ENCODE data around the gene ZFAND2A.
"Not testable (repeated sequence)": the region's sequence is repeated elsewhere in the genome, so short reads cannot be mapped to it uniquely, and the experiment has no call there.

Gene ZFAND2A

GRCh38 chr7:1124164-1124563 is 35.8 kb downstream of the ZFAND2A start:
- DNase-seq (ENCODE audit: low read depth), result no peak

- DNase-seq (ENCODE audit: low read depth), result no peak
Measured at GRCh38 chr7:1123715-1124114, 36.3 kb downstream of the ZFAND2A start.

- DNase-seq (ENCODE audit: low read depth), result no peak
Measured at GRCh38 chr7:1122832-1123501, 37.0 kb downstream of the ZFAND2A start.

GRCh38 chr7:1121886-1122831 is 37.8 kb downstream of the ZFAND2A start:
- DNase-seq (ENCODE audit: low read depth), result no peak

DNA sequence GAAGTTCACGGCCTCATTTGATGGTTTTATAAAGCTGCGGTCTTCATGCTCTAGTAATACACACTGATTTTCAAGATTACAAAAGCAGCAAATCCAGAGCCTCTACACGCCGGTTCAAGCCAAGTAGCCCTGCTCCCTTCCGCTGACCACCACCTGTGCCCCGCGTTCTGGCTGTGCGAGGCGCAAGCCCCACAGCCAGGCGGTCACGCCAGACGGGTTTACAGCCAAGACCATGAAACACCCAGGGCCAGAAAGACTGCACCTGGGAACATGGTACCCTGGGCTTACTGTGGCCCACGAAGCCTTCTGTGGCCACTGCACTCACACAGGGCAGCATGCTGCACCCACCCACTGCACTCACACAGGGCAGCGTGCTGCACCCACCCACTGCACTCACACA is 38.5 kb downstream of the ZFAND2A start:
- no peak for DNase-seq (ENCODE audit: low read depth)

GRCh38 chr7:1120791-1121190 is 39.2 kb downstream of the ZFAND2A start:
- DNase-seq (ENCODE audit: low read depth), result no peak

DNA sequence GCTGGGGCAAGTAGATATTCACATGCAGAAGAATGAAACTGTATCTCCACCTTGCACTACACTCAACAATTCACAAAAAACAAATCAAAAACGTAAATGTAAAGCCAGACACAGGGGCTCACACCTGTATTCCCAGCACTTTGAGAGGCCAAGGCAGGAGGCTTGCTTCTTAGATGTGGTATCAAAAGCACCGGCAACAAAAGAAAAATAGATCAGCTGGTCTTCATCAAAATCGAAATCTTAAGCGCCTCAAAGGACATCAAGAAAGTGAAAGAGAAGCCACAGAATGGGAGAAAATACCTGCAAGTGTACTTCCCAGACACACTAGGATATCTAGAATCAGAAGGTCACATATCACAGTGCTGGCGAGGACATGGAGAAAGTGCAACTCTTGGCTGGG is 40.8 kb downstream of the ZFAND2A start:
- no peak for DNase-seq (ENCODE audit: low read depth)

GRCh38 chr7:1117321-1117928 is 42.6 kb downstream of the ZFAND2A start:
- no peak for DNase-seq (ENCODE audit: low read depth)

DNA sequence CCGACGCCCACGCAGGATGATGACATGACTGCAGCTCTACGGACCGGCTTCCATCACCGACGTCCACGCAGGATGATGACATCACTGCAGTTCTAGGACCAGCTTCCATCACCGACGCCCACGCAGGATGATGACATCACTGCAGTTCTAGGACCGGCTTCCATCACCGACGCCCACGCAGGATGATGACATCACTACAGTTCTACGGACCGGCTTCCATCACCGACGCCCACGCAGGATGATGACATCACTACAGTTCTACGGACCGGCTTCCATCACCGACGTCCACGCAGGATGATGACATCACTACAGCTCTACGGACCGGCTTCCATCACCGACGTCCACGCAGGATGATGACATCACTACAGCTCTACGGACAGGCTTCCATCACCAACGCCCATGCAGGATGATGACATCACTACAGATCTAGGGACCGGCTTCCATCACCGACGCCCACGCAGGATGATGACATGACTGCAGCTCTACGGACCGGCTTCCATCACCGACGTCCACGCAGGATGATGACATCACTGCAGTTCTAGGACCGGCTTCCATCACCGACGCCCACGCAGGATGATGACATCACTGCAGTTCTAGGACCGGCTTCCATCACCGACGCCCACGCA is 43.5 kb downstream of the ZFAND2A start:
- DNase-seq (ENCODE audit: low read depth), result not testable (repeated sequence)

DNA sequence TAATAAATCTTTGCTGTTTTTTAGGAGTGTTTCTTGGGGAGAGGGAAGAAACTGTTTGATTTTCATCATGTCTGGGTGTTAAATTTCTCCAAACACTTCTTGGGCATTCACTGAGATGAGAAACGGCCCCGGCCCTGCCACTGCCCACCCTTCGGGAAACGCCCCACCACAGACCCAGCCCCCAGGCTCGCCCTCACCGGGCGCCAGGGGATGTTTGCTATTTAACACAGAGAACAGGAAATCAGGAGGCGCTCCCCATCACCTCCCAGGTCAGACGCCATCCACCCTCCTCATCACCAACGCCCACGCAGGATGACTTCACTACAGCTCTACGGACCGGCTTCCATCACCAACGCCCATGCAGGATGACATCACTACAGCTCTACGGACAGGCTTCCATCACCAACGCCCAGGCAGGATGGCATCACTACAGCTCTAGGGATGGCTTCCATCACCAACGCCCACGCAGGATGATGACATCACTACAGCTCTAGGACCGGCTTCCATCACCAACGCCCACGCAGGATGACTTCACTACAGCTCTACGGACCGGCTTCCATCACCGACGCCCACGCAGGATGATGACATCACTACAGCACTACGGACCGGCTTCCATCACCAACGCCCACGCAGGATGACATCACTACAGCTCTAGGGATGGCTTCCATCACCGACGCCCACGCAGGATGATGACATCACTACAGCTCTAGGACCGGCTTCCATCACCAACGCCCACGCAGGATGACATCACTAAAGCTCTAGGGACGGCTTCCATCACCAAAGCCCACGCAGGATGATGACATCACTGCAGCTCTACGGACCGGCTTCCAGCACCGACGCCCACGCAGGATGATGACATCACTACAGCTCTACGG is 44.6 kb downstream of the ZFAND2A start:
- DNase-seq (ENCODE audit: low read depth), result not testable (repeated sequence)

DNA sequence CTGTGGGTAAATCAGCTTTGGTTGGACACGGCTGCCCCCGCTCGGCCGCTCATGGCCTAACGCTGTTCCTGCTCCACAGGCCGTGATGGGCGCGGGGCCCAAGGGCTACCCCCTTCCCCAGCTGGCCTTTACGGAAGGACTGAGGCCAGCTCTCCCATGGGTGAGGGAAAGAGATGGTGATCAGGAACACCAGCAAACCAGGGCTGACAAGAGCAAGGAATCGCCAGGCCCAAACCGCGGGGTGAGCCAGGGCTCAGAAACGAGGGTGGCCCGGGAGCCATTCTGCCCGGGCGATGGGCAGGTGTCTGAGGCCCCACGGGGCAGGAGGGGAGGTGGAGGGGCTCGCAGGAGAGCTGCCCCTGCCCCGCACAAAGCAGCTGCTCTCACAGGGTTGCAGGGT is 45.5 kb downstream of the ZFAND2A start:
- DNase-seq (ENCODE audit: low read depth), result no peak

DNA sequence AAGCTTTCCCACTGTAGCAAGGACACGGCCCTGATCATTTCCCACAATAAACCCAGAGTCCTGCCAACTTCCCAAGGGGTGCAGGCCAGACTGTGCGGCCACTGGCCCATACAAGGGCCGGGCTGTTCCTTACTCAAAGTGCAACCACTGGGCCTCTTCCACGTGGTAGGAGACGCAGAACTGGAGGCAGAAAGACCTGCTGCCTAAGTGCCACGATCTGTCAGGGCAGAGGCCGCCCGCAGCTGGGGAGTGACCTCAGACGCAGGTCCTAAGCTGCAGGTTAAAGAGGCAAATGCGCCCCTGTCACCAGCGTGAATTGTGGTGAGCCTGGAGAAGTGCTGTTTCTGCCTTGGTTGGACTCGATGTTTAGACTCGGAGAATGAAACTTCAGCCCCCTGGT is 45.9 kb downstream of the ZFAND2A start:
- no peak for DNase-seq (ENCODE audit: low read depth)

DNA sequence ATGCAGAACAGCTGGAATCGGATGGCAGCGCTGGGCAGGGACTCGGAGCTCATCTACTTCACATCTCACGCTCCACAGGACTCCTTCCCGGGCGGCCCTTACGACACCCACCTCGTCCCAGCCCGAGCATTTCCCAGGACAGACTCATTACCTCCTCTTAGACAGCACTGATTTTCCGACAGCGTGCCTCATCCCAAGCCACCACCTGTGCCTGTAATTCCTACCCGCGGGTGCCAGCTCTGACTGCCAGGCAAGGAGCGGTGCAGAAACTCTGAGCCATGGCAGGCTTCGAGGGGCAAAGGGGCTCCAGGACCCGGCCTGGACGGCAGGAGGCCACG is 46.5 kb downstream of the ZFAND2A start:
- DNase-seq (ENCODE audit: low read depth), result no peak

DNA sequence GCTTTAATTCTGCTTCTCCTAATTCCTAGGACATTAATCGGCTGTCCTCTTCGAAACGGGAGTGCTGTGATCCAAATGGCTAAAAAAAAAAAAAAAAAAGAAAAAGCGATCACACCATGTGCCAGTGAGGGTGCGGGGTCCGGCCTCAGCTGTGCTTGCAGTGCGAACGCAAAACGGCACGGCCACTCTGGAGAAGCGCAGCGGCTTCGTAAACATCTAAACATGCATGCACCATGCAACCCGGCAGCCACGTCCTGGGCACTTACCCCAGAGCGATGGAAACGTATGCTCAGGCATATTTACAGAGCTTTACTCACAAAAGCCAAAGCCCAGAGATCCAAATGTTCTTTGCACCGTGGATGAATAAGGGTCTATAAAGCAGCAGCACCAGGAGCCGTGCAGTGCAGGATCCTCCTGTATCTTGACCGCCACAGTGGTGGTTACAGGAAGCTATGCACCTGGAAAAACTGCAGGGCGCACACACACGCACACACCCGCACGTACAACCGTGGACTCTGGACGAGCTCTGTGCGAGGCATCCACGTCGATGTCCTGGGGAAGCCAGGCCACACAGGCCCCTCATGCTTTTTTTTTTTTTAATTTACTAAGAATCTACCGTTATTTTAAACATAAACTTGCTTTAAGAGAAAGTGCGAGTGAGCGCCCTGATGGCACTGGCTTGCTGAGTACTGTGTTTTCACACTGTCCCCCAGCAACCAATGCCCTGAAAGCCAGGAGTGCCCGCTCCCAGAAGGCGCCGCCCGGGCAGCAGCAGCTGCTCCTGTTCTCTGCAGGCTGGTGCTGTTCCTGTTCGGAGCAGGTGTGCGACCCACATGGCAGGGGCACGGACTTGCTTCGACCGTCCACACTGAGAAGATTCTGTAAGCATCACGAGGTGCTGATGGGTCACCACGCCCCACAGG is 47.1 kb downstream of the ZFAND2A start:
- DNase-seq (ENCODE audit: low read depth), result no peak

- no peak for DNase-seq (ENCODE audit: low read depth)
Measured at GRCh38 chr7:1112109-1112508, 47.9 kb downstream of the ZFAND2A start.

DNA sequence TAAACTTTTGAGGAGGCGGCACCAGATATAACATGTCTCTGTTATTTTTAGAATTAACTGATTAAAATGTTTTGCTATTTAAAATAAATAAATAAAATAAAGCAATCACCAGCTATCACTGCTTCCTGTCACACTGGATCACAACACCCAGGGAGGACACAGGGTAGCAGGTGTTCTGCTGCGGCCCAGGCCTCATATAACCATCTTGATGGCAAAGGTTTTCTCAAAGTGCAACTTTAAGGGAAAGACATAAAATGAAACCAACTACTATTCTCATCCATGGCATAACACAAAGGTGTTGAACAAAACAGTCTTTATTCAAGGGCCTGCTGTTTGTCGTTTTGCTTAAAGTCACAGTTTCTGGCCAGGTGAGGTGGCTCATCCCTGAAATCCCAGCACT is 48.8 kb downstream of the ZFAND2A start:
- DNase-seq (ENCODE audit: low read depth), result no peak

DNA sequence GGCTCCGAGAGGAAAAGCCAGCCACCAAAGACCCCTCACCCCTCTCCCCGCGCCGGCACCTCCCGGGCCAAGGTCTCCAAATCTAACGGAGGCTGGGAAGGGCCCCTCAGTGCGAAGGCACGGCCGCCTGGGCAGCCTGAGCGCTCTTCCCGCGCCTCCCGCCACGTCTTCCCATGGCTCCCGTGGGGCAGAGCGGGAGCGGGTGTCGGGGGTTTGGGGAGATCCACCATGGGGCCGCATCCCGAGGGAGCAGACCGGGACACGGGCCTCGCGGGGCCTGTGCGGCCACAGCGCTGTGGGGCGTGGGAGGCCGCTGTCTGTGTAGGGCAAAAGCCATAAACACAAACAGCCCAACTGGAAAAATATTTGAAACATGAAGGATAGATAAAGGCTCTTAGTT is 49.6 kb downstream of the ZFAND2A start:
- no peak for DNase-seq (ENCODE audit: low read depth)

DNA sequence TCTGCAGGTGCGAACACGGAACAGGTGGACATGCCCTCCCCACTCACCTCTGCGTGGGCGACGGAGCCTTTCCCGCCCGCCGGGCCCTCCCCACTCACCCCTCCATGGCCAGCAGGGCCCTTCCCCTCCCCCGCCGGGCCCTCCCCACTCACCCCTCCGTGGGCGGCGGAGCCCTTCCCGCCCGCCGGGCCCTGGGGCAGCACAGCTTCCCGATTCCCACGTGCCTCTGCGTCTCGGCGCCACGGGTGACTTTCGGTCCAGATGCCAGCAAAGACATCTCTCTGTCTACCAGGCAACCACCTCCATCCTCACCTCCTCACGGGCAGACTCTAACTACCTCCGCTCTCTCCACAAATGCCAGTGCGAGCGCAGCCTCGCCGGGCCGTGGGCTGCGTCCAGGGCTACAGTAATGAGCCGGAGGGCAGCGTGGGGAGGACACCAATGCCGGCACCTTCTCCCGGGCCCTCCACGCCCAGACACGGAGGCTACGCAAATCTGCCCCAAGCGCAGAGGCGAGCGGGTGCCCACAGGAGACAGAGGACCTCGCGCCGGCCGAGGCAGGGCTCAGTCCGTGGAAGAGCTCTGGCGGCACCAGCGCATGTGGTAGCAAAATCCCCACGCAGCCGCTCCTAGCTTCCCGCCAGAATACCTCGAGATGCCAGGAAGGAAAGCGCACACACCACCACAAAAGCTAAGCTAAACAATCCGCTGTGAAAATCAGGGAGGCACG is 50.2 kb downstream of the ZFAND2A start:
- DNase-seq (ENCODE audit: low read depth), result no peak

DNA sequence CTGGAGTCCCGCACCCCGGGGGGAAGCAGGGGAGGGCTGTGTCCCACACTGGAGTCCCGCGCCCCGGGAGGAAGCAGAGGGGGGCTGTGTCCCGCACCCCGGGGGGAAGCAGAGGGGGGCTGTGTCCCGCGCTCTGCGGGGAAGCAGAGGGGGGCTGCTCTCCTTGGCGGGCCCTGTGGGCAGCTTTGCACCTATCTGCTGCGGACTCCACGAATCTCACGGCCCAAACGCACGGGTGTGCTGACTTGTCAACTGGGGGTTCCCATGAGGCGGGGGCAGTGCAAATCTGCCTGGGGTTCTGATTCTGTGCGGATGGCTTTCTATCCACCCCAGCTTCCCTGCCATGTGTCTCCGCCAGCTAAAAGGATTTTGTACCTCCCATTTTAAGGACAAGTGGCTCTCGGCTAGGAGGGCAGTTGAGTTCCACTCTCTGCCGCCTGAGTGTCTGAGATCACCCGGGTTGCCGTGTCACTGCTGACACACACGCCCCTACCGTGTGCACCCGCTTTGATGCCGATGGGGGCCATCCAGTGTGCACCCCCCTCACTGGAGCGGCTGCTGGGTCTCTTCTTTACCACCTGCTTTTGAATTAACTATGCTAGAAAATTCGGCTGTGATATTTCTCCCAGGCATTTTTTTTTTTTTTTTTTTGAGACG is 51.6 kb downstream of the ZFAND2A start:
- no peak for DNase-seq (ENCODE audit: low read depth)
